ENCODE measurements around the gene SH2D3C. TPM values are rescaled to one million over a fixed set of nuclear protein-coding genes. Genes with fewer than 3 reads are reported as not detected.

Gene SH2D3C
- 0.25 TPM in 1 of 2 replicates, not detected in the other for total RNA-seq (2012; rRNA removed)

- no peaks in the 10 kb centered on the region for H3K9me3 ChIP-seq (replicated peaks; ENCODE audit: low read length)
- H3K27me3 ChIP-seq (ENCODE audit: control insufficient read depth, insufficient read depth, low read length) = peaks cover 18% of the 10 kb centered on the region
- no peaks in the 10 kb centered on the region for H3K36me3 ChIP-seq (ENCODE audit: insufficient read depth, low read length)
- H3K4me2 ChIP-seq (ENCODE audit: low read length) = no peak within 1 kb of the TSS
- H3K9ac ChIP-seq (ENCODE audit: low read depth, low read length) = no peak within 1 kb of the TSS
- no peak within 1 kb of the TSS for H3K4me3 ChIP-seq (ENCODE audit: low read length)
- H3K4me1 ChIP-seq (ENCODE audit: control insufficient read depth, insufficient read depth, low read length) = no peaks in the 10 kb centered on the region
These were observed at the start of gene SH2D3C for GRCh38 chr9:127778280-127779135. TSS of gene SH2D3C (minus strand) at chr9:127778666. CDS start at chr9:127778627, 39 bp downstream.

GRCh38 chr9:127826253-127826913 is 47.9 kb upstream of the SH2D3C start:
- H3K4me2 ChIP-seq (ENCODE audit: low read length) = no peak overlapping the region
- peaks cover 67% of the 10 kb centered on the region for H3K36me3 ChIP-seq (ENCODE audit: insufficient read depth, low read length)
- H3K4me1 ChIP-seq (ENCODE audit: control insufficient read depth, insufficient read depth, low read length) = peaks cover 20% of the 10 kb centered on the region
- H3K4me3 ChIP-seq (ENCODE audit: low read length) = no peak overlapping the region
- no peak overlapping the region for H3K9ac ChIP-seq (ENCODE audit: low read depth, low read length)
- no peaks in the 10 kb centered on the region for H3K9me3 ChIP-seq (replicated peaks; ENCODE audit: low read length)
- H3K27me3 ChIP-seq (ENCODE audit: control insufficient read depth, insufficient read depth, low read length) = no peaks in the 10 kb centered on the region

GRCh38 chr9:127825319-127826051 is 47.0 kb upstream of the SH2D3C start:
- no peak overlapping the region for H3K4me3 ChIP-seq (ENCODE audit: low read length)
- H3K27me3 ChIP-seq (ENCODE audit: control insufficient read depth, insufficient read depth, low read length) = no peaks in the 10 kb centered on the region
- no peak overlapping the region for H3K4me2 ChIP-seq (ENCODE audit: low read length)
- H3K9me3 ChIP-seq (replicated peaks; ENCODE audit: low read length) = no peaks in the 10 kb centered on the region
- H3K9ac ChIP-seq (ENCODE audit: low read depth, low read length) = no peak overlapping the region
- peaks cover 71% of the 10 kb centered on the region for H3K36me3 ChIP-seq (ENCODE audit: insufficient read depth, low read length)
- peaks cover 20% of the 10 kb centered on the region for H3K4me1 ChIP-seq (ENCODE audit: control insufficient read depth, insufficient read depth, low read length)

DNA sequence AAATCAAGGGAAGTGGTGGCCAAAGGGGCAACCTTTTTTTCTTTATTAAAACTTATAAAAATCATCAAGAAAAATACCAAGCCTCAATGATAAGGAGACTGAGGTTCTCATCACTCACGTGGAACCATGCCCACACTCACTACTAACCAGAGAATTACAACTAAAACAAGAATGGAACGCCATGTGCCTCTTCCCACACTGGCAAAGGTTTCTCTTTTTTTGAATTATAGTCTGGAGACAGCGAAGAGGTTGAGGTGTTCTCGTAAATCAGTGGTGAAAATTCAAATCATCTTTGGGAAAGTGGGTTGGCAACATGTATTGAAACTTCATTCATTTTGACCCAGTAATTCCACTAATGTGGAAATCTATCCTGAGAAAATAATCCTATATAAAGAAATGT is 43.6 kb upstream of the SH2D3C start:
- Histone ChIP-seq H3K4me2 (ENCODE audit: low read length) (no peak overlapping the region), H3K9me3 (replicated peaks; ENCODE audit: low read length) (no peaks in the 10 kb centered on the region), H3K9ac (ENCODE audit: low read depth, low read length) (no peak overlapping the region), H3K27me3 (ENCODE audit: control insufficient read depth, insufficient read depth, low read length) (no peaks in the 10 kb centered on the region), H3K4me1 (ENCODE audit: control insufficient read depth, insufficient read depth, low read length) (no peaks in the 10 kb centered on the region), H3K4me3 (ENCODE audit: low read length) (no peak overlapping the region), H3K36me3 (ENCODE audit: insufficient read depth, low read length) (peaks cover 72% of the 10 kb centered on the region)

GRCh38 chr9:127818574-127818973 is 40.1 kb upstream of the SH2D3C start:
- Histone ChIP-seq H3K4me3 (ENCODE audit: low read length) (no peak overlapping the region), H3K4me2 (ENCODE audit: low read length) (no peak overlapping the region), H3K27me3 (ENCODE audit: control insufficient read depth, insufficient read depth, low read length) (no peaks in the 10 kb centered on the region), H3K4me1 (ENCODE audit: control insufficient read depth, insufficient read depth, low read length) (no peaks in the 10 kb centered on the region), H3K9ac (ENCODE audit: low read depth, low read length) (no peak overlapping the region), H3K9me3 (replicated peaks; ENCODE audit: low read length) (no peaks in the 10 kb centered on the region), H3K36me3 (ENCODE audit: insufficient read depth, low read length) (peaks cover 75% of the 10 kb centered on the region)

DNA sequence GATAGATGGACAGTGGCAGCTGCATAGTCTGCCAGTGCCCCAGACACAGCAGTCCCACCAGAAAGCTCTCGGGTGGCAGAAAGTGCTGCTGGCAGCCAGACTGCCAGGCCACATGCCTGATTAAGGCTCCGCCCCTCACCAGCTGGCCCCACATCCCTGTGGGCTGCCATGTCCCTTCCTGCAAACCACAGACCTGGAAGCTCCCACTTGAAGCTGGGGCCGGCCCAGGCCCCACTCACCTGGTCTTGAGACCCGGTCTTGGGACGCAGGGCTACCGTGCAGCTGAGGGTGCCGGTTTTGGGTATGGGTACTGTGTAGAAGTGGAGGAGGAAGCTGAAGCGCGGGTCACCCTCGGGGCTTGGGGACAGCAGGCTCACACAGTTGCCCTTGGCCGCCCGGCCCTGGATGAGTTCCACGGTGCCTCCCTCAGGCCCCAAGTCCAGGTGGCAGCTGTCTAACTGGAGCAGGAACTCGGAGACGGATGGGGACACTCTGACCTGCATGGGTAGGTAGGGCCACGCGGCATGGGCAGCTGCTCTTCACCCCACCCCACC is 39.5 kb upstream of the SH2D3C start:
- Histone ChIP-seq H3K4me1 (ENCODE audit: control insufficient read depth, insufficient read depth, low read length) (no peaks in the 10 kb centered on the region), H3K9me3 (replicated peaks; ENCODE audit: low read length) (no peaks in the 10 kb centered on the region), H3K4me2 (ENCODE audit: low read length) (no peak overlapping the region), H3K9ac (ENCODE audit: low read depth, low read length) (no peak overlapping the region), H3K27me3 (ENCODE audit: control insufficient read depth, insufficient read depth, low read length) (no peaks in the 10 kb centered on the region), H3K4me3 (ENCODE audit: low read length) (no peak overlapping the region), H3K36me3 (ENCODE audit: insufficient read depth, low read length) (peaks cover 82% of the 10 kb centered on the region)

GRCh38 chr9:127816728-127817127 is 38.3 kb upstream of the SH2D3C start:
- Histone ChIP-seq H3K36me3 (ENCODE audit: insufficient read depth, low read length) (peaks cover 84% of the 10 kb centered on the region), H3K27me3 (ENCODE audit: control insufficient read depth, insufficient read depth, low read length) (no peaks in the 10 kb centered on the region), H3K9ac (ENCODE audit: low read depth, low read length) (no peak overlapping the region), H3K4me1 (ENCODE audit: control insufficient read depth, insufficient read depth, low read length) (no peaks in the 10 kb centered on the region), H3K4me3 (ENCODE audit: low read length) (no peak overlapping the region), H3K9me3 (replicated peaks; ENCODE audit: low read length) (no peaks in the 10 kb centered on the region), H3K4me2 (ENCODE audit: low read length) (no peak overlapping the region)

- peaks cover 88% of the 10 kb centered on the region for H3K36me3 ChIP-seq (ENCODE audit: insufficient read depth, low read length)
- H3K4me3 ChIP-seq (ENCODE audit: low read length) = no peak overlapping the region
These were observed 37.9 kb upstream of the SH2D3C start for GRCh38 chr9:127816362-127816725.

DNA sequence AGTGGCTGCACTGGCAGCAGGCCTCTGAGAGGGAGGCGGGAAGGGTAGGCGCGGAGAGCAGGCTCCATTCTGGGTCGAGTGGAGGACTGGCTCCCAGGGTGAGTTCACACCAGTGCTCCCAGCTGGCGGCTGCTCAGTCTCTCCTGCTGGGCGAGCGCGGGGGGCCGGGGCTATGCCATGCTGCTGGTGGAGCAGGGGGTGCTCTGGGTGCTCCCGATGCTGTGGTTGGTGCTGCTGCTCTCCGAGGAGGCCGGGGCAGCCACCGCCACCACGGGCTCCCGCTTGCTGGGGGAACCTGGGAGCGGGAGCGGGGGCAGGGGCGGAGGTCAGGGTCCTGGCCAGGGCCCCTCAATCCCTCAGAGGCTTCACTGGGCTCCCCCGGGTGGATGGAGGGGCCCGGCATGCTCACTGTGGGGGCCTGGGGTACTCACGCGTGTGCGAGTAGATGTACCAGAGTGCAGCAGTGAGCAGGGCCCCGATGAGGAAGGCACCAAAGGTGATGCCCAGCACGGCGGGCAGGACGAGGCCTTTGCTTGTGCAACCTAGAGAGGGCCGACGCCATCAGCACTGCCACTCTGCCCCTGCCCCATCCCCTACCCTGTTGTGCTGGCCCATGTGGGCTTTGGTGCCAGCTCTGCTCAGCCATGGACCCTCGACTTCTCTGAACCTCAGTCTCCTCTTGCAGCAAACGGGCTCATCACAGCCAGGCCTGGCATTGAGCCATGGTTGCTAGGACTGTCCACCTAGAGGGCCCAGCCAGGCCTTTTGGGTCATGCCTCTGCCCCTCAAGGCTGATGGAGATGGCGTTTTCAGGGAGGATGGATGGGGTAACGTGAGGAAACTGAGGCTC is 37.3 kb upstream of the SH2D3C start:
- Histone ChIP-seq H3K27me3 (ENCODE audit: control insufficient read depth, insufficient read depth, low read length) (no peaks in the 10 kb centered on the region), H3K36me3 (ENCODE audit: insufficient read depth, low read length) (peaks cover 83% of the 10 kb centered on the region), H3K4me1 (ENCODE audit: control insufficient read depth, insufficient read depth, low read length) (no peaks in the 10 kb centered on the region), H3K4me2 (ENCODE audit: low read length) (no peak overlapping the region), H3K9ac (ENCODE audit: low read depth, low read length) (no peak overlapping the region), H3K4me3 (ENCODE audit: low read length) (no peak overlapping the region), H3K9me3 (replicated peaks; ENCODE audit: low read length) (no peaks in the 10 kb centered on the region)

More at GRCh38 chr9:127816362-127816725, 37.9 kb upstream of the SH2D3C start:
- H3K9ac ChIP-seq (ENCODE audit: low read depth, low read length) = no peak overlapping the region
- H3K9me3 ChIP-seq (replicated peaks; ENCODE audit: low read length) = no peaks in the 10 kb centered on the region
- H3K4me1 ChIP-seq (ENCODE audit: control insufficient read depth, insufficient read depth, low read length) = no peaks in the 10 kb centered on the region
- H3K4me2 ChIP-seq (ENCODE audit: low read length) = no peak overlapping the region
- H3K27me3 ChIP-seq (ENCODE audit: control insufficient read depth, insufficient read depth, low read length) = no peaks in the 10 kb centered on the region

DNA sequence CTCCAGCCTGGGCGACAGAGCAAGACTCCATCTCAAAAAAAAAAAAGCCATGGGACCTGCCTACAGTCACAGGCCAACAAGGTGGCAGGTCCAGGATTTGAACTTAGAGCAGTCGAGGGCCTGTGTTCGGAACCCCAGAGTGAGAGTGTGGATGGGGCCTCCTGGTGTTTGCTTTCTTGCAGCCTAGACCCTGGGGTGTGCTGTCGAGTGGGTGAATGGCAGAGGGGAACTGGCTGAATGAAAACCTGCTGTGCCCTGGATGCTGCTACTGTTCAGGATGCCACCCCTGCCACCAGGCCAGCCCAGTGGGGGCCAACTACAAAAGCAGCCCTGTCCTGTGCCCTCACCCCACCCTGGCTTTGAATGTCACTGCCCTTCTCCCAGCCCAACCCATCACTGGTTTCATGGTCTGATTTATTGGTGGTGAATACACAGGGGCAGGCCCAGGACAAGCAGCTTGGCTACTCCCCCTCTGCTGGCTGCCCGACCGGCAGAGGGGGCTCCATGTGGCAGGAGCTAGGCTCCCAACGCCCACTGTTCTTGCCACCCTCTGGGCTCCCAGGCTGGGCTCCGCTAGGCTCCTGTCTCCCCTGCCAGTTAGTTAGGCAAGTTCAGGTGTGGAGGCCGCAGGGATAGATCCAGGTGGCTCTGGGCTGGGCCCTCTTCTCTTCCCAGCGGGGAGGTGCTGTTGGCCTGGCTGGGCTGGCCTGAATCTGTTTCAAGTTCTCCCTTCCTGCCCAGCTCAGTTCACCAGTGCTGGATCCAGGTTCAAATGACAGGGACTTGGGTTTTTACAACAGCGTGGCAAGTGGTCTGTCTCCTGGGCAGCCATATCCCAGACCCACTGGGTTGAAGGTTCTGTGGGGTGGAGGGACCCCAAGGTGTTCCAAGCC is 36.4 kb upstream of the SH2D3C start:
- Histone ChIP-seq H3K4me3 (ENCODE audit: low read length) (no peak overlapping the region), H3K9ac (ENCODE audit: low read depth, low read length) (no peak overlapping the region), H3K9me3 (replicated peaks; ENCODE audit: low read length) (no peaks in the 10 kb centered on the region), H3K4me1 (ENCODE audit: control insufficient read depth, insufficient read depth, low read length) (no peaks in the 10 kb centered on the region), H3K36me3 (ENCODE audit: insufficient read depth, low read length) (peaks cover 89% of the 10 kb centered on the region), H3K27me3 (ENCODE audit: control insufficient read depth, insufficient read depth, low read length) (no peaks in the 10 kb centered on the region), H3K4me2 (ENCODE audit: low read length) (no peak overlapping the region)
